Activated CD4-positive, CD25-positive, alpha-beta regulatory T cell treated with anti-CD3 and anti-CD28 coated beads, Interleukin-2, amount 50 U/mL, for 72 hours (primary cell): Measurements from ENCODE around the gene TMEM150C.

Experiments
- DNase-seq: peaks from one replicate; pipeline ENCODE4 v3.0.0; 2021

The TMEM150C gene

DNA sequence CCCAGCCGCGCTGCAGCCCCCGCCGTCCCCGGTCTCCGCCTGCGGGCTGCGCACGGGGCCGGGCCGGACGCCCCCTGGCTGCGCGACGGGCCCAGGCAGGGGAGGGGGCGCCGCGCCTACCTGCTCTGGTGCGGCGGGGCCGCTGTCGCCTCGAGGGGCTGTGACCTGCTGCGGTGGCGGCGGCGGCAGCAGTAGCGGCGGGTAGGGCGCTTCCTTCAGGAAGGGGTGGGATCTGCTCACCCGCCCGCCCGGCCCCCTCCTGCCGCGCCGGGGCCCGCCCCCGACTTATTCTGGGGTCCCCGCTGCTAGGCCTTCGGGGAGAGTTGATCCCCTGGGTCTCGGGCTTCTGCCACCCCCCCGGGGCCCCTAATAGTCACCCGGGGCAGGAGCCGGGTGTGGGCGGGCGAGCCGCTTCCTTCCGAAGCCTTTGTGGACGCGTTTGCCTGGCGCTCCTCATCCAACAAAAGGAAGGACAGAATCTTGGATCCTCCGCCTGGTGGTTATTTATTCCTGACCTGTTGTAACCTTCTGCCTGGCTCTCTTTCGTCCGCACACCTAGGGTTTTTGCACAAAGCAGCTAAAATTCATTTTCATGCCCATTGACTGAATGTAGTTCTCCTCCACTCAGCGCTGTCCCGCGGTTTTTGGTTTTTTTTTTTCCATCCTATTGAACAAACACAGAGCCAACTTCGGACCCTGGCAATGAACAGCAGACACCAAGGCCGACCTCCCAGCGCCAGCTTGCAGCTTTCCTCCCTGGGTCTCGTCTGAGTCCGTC, at the start of gene TMEM150C:
TSS of gene TMEM150C (minus strand) at position 203 of the 778 bp plus-strand sequence. CDS start 57,331 bp downstream, outside the sequence.
- no peak for DNase-seq

DNA sequence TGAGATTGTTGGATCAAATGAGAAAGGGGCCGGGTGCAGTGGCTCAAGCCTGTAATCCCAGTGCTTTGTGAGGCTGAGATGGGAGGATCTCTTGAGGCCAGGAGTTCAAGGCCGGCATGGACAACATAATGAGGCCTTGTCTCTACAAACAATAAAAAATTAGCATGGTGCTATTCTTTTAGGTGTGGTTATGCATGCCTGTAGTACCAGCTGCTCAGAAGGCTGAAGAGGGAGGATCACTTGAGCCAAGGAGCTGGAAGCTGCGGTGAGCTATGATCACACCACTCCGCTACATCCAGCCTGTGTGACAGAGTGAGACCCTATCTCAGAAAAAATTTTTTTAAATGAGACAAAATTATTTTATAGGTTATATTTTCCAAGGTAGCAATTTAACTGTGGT, 49.7 kb upstream of the TMEM150C start:
- no peak for DNase-seq

DNA sequence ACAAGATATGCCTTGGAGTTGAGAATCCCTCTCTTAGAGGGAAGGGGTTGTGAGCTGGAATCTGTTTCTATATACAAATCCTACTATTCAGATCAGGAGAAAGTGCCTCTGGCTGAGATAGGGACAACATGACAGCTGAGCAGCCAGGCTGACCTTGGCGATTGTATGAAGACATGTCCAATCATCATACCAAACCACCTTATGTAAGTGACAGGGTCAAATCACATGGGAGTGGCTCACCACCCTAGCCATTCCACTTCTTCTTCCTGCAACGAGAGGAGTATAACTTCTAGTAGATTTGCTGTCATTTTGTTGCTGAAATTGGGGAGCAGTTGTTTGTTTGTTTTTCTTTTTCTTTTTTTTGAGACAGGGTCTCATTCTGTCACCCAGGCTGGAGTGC, 48.3 kb upstream of the TMEM150C start:
- no peak for DNase-seq

- DNase-seq = no peak
Measured at GRCh38 chr4:82606622-82607021, 44.8 kb upstream of the TMEM150C start.

DNA sequence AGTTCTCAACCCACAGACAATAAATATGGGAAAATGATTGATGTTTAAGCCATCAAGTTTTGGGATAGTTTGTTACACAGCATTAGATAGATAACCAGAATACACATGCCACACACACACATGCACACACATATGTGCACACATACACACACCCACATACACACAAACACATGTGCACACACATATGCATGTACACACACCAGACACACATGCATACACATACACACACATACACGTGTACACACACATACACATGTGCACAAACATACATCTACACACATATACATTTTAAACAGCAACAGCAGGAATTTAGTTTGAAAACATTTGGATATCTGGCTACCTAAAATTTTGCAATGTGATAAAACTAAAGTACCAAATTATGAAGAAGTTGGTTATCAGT, 42.7 kb upstream of the TMEM150C start:
- DNase-seq = no peak

- no peak for DNase-seq
Measured at GRCh38 chr4:82601242-82602015, 39.6 kb upstream of the TMEM150C start.

- no peak for DNase-seq
Measured at GRCh38 chr4:82599336-82599735, 37.5 kb upstream of the TMEM150C start.

DNA sequence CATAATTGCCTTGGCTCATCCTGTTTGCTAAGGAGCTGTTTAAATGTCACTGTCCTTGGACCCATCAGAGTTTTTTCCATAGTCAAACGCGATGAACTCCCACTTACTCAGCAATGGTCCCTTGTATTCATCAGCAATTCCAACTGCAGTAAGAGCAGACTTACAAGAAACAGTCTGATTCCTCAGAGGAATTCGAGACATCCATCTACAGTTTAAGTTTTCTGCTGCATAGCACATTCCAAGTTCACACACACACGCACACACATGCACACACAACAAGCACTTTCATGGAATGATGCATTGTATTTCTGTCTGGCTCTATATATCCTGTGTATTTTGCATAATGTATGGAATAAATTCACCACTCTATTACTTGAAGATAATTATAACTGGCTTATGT, 32.7 kb upstream of the TMEM150C start:
- no peak for DNase-seq

DNA sequence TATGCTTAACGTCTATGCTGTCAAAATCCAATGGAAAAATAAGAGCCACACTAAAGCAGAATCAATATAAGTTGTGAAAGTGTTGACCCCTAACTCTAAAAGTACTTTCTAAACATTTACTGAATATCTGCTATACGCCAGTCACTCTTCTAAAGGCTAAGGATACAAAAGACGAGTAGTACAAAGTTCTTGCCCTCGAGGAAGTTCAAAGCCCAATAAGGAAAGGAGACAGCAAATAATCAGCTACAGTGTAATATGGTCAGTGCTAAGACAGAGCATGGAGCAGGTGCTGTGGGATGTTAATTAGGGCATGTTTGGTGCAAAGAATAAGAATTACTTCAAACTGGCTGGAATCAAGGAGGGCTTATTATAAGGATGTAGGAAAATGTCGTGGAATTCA, 31.6 kb upstream of the TMEM150C start:
- DNase-seq = no peak

DNA sequence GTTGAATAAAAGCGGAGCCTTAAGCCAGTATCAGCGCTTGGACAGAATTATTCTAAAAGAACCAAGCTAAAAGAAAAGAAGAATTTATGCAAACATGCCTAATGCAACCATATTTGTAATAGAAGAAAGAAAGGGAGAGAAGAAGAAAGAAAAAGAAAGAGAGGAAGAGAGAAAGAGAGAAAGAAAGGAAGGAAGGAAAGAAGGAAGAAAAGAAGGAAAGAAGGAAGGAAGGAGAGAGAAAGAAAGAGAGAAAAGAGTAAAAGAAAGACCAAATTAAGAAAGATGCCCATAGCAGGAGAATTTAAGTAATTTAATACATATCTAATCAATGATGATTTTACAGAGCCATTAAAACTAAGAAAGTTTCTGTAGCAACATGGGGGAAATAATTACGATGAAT, 30.9 kb upstream of the TMEM150C start:
- DNase-seq = no peak

DNA sequence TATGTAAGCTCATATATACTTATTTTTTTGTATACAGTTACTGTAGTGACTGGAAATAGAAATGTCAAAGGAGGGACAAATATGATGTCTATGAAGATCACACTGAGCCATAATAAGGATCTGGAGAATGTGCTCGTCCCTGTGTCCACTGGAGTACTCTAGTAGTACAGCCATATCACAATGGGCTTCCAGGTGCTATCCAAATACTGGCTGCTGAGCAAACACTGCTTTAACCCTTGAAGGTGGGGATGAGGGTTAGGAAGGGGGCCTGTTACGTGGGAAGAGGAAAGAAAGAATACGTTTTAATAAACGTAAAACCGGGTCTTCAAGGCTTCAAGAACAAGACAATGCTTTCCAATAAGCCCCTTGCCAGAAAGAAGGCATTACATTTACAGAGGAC, 29.8 kb upstream of the TMEM150C start:
- no peak for DNase-seq

- no peak for DNase-seq
Measured at GRCh38 chr4:82589756-82590155, 28.0 kb upstream of the TMEM150C start.

DNA sequence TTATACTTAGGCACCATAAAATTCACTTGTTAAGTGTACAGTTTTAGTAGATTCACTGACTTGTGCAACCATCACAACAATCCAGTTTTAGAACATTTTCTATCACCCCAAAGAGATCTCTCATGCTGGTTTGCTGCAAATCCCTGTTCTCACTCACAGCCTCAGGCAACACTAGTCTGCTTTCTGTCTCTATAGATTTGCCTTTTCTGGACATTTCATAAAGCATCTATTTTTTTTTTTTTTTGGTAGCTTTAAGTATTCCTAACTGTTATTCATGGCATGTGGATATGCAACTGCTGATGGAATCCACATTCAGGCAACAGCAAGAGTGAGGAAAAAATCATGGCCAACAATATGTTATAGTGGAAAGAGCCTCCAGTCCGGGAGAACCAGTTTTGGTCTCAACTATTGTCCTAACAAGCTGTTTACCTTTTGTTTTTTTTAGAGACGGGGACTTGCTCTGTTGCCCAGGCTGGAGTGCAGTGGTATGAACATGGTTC, 27.0 kb upstream of the TMEM150C start:
- no peak for DNase-seq

DNA sequence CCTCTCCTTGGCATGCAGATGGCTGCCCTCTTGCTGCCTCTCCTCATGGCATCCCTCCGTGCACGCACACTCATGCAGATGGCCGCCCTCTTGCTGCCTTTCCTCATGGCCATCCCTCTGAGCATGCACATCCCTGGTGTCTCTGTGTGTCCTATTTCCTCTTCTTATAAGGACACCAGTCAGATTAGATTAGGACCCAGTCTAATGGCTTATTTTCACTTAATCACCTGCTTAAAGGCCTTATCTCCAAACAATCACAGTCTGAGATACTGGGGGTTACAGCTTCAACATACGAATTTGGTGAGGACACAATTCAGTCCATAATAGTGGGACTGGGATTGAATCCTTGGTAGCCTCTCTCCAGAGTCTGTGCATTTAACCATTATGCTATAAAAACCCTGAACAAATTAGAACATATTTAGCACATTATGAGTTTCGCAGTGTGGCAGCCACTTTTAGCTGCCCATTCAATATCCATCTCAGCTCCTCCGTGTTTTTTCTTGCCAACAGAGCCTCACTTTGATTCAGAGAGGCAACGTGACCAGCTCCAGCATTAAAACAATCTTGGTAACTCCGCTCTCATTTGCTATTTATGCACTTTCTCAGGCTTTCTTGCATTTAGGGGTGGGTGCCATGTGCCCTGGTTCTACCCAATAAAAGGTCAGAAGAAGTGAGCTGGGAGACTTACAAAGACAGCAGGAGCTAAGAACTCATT, 26.2 kb upstream of the TMEM150C start:
- no peak for DNase-seq

DNA sequence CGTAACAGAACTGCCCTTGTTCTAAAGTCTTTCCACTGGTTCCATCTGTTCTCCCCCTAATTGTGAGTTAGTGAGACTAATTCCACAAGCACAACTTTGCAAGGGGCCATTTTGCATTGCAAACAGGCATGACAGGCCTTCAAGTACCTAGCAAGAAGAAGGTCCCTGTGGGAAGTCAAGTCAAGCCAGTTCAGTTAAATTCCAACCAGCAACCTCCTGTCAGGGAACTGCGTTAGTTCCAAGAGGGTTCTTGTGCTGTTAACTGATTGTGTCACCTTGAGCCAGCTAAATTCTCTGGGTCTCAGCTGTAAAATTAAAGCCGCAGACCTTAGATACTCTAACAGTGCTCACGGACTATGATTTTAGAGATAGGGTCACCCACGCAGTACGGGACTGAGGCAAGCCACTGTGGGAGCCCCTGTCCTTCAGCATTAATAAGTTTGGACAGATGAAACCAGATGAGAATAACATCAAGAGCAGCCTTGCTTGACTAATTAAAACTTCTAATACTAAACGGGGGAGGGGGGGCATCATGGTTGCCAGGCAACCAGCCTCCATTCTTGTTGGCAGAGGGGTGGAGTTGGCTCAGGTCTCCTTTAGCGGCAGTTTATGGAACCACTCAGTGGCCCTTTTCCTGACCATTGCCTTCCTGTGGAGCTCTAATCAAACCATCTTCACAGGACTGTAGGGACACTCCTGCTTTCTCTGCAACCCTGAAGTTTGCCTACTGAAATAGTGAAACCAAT, 24.1 kb upstream of the TMEM150C start:
- DNase-seq = no peak

DNA sequence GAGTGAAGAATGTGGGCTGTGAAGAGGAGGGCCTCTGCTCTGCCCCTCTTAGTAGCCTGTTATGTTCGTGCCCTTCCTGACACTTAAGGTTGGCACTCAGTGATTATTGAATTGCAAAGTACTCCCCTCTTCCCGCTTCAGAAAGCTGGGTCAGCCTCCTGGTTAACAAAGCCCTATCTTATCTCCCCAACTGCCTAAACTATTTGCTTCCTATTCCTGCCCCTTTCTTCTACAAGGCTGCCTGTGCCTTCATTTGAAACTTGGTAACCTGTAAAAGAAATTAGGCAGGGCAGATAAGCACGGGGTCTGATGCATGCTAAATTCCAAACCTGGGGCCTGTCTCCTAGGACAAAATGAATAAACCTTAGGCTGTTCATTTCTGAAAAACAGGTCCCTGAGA, 23.1 kb upstream of the TMEM150C start:
- no peak for DNase-seq

GRCh38 chr4:82583897-82584587, 22.3 kb upstream of the TMEM150C start:
- no peak for DNase-seq

DNA sequence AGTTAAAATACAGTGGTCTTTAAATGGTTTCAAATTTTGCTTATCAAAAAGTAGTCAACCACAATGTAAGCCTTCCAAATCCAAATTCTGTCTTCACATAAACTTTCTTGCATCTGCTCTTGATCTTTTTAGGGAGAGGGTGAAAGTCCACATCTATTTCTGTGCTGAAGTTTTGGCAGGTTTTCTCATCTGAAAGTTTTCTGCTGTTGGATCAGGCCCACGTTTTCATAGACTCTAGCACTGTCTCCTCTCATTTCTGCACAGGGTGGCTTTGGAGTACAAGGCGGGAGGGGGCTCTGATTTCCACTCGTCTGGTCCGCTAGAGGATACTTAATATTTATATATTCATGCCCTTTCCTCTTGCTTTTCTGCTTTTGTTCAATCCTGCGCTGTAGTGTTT, 18.1 kb upstream of the TMEM150C start:
- DNase-seq = no peak

DNA sequence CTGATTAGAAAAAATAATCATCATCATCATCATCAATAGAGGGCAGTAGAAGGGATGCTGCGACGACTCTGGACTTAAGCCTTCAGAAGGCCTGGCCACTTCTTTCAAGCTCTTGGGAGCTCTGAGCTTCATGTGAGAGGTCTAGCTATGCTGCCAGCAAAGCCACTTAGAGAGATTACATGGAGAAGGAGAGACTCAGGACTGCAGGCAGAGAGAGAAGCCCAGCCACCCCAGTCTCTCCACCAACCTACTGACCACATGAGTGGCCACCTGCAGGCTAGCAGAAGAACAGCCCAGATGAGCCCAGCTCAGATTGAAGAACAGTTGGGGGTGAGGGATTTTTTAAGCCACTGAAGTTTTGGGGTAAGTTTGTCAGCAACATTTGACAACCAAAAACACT, 17.1 kb upstream of the TMEM150C start:
- DNase-seq = no peak

DNA sequence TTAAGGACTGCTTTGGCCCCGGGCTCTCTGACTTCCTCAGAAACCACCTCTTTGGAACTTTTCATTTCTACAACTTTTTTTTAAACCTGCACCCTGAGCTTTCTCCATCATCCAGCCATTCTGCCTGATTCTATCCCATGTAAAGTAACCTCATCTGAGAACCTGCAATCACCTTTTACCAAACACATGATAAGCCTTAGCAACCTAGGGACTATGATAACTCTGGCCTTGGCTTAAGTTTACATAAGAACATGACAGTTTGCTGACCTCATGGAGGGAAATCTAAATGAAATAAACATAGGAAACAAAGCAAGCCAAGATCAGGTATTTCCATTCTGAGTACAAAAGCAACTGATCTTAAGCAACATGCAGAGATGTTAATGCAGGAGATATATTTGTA, 15.7 kb upstream of the TMEM150C start:
- DNase-seq = no peak

GRCh38 chr4:82569727-82570126, 7.9 kb upstream of the TMEM150C start:
- DNase-seq = no peak

DNA sequence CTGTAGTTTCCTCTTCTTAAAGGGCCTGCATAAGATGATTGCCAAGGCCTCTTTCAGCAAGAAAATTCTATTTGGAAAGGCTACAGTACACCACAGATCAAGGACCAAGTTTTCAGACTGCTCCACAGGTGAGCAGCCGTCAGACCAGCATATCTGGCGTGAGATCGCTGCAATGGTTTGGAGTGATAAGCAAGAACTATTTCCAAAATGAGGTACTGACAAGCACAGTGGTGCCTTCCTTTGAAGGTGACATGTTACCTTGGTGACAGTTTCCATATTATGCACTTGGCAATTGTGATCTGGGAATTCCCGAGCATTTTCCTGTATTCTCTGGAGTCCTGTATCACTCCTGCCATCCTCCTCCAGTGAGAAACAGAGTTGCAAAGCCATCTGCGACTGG, 7.3 kb upstream of the TMEM150C start:
- no peak for DNase-seq
